HTR-8/SVneo (cell line): Measurements from ENCODE around the gene SOX12.
"Not testable (repeated sequence)": the region's sequence is repeated elsewhere in the genome, so short reads cannot be mapped to it uniquely, and the experiment has no call there.

ENCODE experiments used
- DNase-seq: peaks from one replicate; pipeline ENCODE4 v3.0.0; 2011; ENCODE audit warnings: low spot score, mixed read lengths; ENCODE audit not compliant: insufficient read length
- FAIRE-seq: peaks from 2 replicates; lab custom pipeline; 2011; peaks lifted over from hg19 to GRCh38; lab: Jason Lieb, UNC

Gene SOX12

DNA sequence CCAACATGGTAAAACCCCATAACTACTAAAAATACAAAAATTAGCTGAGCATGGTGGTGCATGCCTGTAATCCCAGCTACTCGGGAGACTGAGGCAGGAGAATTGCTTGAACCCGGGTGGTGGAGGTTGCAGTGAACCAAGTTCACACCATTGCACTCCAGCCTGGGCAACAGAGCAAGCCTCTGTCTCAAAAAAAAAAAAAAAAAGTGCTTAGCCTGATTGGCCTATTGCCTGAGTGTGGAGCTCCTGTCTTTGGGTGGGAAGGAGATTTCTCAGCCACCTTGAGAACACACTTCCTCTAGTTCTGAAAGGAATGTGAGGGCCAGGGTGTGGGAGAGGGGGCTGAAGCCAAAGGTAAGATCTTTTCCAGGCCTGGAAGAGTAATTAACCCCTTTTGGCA lies 30.8 kb downstream of the SOX12 start:
- DNase-seq, FAIRE-seq: not testable (repeated sequence)

- FAIRE-seq: no peak
Measured at GRCh38 chr20:356745-357144, 31.4 kb downstream of the SOX12 start.

GRCh38 chr20:358891-359555 lies 33.7 kb downstream of the SOX12 start:
- no peak for FAIRE-seq
- no peak for DNase-seq

More at GRCh38 chr20:356745-357144, 31.4 kb downstream of the SOX12 start:
- no peak for DNase-seq

- DNase-seq: no peak
- no peak for FAIRE-seq
Measured at GRCh38 chr20:361561-361960, 36.2 kb downstream of the SOX12 start.

DNA sequence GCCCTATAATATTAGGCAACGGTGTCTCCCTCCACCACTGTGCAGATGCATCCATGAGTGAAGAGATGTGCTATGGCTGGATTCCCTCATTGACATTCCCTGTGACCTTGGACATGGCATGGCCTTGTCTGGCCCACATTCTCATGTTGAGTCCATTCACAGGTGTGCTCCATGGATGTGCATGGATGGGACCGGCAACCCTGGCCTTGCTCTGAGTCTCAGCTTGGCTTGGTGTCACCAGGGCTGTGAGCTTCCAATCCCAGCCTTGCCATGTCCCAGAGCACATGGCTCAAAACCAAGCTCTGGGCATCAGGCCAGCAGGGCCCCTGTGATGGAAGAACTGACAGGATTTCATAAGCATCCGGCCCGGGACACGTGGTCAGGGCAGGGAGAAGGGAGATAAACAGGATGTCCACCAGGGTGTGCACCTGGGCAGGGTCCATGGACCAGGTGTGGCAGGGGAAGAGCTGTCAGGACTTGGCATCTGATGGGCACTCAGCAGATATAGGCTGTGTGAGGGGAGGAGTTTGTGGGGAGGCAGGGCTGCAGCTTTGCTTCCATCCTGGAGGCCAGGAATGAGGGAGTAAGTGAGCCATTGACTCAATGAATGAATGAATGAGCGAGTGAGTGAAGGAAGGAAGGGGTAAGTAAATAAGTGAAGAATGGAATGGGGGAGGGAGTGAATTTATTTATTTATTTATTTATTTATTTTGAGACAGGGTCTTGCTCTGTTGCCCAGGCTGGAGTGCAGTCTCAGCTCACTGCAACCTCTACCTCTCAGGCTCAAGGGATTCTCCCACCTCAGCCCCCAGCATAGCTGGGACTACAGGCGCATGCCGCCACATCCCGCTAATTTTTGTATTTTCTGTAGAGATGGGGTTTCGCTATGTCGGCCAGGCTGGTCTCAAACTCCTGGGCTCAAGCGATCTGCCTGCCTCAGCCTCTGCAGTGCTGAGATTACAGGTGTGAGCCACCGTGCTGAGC lies 37.2 kb downstream of the SOX12 start:
- FAIRE-seq: peak; percentile 73
- peak; percentile 79 for DNase-seq

GRCh38 chr20:363319-364078 lies 38.1 kb downstream of the SOX12 start:
- FAIRE-seq: peak; percentile 16
- no peak for DNase-seq

GRCh38 chr20:364905-365794 lies 39.8 kb downstream of the SOX12 start:
- FAIRE-seq (no peak), DNase-seq (no peak)

DNA sequence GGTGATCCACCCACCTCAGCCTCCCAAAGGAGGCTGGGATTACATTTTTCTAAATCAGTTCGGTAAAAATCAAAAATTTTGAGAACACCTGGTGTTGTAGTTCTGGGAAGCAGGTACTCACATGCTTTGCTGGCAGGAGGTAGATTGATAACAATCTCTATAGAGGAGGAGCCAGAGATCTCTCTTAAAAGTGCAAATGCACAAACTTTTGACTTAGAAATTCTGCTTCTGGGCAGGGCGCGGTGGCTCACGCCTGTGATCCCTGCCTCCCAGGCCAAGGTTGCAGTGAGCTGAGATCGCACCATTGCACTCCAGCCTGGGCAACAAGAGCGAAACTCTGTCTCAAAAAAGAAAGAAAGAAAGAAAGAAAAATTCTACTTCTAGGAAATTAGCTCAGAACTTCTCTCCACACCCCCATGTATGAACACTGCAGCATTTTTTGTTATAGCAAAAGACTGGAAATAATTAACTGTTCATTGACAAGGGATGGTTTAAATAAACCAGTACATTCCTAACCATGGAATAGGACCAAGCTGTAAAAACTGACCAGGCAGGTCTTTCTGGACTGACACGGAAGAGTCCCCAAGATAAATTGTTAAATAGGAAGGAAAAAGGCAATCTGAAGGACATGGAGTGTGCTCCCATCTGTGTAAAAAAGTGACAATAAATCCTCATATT lies 40.8 kb downstream of the SOX12 start:
- FAIRE-seq: no peak
- DNase-seq: no peak

DNA sequence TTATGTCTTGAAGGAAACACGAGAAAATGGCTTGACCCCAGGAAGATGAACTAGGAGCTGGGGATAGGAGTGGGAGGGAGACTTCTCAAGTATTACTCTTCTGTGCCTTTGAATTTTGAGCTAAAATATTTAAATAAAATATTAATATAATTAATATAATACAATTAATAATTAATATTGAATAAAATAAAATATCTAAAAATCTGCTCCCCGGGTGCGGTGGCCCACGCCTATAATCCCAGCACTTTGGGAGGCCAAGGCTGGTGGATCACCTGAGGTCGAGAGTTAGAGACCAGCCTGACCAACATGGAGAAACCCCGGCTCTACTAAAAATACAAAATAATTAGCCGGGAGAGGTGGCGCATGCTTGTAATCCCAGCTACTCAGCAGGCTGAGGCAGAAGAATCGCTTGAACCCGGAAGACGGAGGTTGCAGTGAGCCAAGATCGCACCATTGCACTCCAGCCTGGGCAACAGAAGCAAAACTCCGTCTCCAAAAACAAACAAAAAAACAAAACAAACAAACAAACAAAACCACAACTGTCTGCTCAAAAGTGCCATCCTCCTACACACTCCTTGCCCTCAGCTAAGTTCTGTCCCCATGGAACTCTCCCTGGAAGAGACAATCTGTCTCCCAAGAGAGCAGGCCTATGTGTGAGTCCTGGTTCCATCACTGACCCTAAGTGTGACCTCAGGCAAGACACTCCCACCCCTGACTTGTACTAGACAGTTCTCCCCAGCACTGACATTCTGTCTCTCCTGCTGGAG lies 41.5 kb downstream of the SOX12 start:
- FAIRE-seq (no peak), DNase-seq (no peak)

GRCh38 chr20:367486-367887 lies 42.1 kb downstream of the SOX12 start:
- no peak for FAIRE-seq
- DNase-seq: no peak

GRCh38 chr20:368915-369314 lies 43.6 kb downstream of the SOX12 start:
- DNase-seq: no peak
- no peak for FAIRE-seq

DNA sequence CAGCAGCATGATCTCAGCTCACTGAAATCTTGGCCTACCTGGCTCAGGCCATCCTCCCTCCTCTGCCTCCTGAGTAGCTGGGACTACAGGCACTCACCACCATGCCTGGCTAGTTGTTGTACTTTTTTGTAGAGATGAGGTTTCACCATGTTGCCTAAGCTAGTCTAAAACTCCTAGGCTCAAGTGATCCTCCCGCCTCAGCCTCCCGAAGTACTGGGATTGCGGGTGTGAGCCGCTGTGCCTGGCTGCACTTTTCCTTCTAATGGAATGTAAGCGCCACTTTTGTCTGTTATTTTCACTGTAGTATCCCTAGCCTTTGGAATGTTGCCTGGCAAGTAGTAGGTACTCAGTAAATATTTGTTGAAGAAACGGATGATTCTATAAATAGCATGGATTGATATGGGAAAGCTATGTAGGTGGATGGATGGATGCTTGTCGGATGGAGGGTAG lies 44.8 kb downstream of the SOX12 start:
- FAIRE-seq (no peak), DNase-seq (no peak)

DNA sequence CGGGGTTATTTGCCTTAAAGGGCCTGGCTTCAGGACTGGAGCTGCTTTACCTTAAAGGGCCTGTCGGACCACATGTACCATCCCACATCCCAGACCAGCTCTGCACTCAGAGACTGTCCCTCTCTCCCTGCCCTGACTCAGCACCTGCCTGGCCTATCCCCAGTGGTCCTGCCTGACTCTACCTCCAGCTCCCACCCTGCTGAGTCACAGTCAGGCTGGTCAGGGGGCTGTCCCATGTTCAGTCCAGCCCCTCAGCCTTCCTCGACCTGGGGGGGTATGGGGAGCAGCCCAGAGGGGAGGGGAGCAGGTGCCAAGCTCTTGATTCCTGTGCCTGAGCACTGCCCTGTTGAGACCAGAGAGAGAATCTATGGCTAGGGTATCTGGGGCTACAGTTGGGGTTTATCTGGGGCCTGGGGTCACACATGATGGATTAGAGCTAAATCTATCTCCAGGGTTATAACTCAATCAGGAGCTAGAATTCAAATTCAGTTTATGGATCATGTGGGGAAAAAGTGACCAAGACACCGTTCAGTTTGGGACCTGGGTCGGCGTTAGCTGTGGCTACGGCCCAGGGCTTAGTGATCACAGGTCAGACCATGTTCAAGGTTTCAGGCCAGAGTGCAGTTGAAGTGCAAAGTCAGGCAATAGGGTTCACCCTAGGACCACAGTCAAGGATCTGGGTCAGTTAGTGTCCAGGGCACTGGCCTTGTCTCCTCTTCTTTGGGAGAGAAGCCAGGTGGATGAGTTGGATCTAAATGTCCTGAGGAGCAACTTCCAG lies 45.8 kb downstream of the SOX12 start:
- no peak for FAIRE-seq
- no peak for DNase-seq

- DNase-seq (peak; percentile 77), FAIRE-seq (no peak)
Measured at GRCh38 chr20:371755-372542, 46.6 kb downstream of the SOX12 start.

GRCh38 chr20:372543-373082 lies 47.3 kb downstream of the SOX12 start:
- DNase-seq, FAIRE-seq: not testable (repeated sequence)

DNA sequence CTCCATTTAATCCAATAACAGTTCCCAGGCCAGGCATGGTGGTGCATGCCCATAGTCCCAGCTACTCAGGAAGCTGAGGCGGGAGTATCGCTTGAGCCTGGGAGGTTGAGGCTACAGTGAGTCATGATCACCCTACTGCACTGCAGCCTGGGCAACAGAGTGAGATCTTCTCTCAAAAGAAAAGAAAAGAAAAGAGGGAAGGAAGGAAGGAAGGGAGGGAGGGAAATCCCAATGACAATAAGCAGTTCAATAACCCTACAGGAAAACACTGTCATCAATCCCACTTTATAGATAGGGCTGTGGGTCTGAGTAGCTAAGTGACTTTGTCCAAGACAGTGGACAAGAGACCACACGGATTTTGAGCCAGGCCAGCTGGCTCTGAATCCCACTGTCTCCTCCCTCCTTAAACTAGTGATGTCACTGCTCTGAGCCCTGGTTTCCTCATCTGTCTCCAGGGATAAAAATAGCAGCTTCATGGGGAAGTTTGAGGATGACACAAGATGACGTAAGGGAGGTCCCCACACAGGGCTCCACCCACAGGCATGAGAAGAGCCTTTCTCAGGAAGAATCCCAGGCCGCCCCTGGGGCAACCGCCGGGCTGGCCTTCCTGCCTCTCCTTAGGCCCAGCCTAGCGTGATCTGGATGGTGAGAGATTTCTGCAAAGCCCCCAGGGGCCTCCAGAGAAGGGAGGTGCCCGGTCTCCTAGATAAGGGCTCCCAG lies 48.0 kb downstream of the SOX12 start:
- FAIRE-seq (no peak), DNase-seq (peak; percentile 63)
